Measurements from ENCODE around the gene SEPTIN6.

SEPTIN6 gene

GRCh38 chrX:119693040-119693995 is at the start of gene SEPTIN6:
TSS of gene SEPTIN6 (minus strand) at chrX:119693168. CDS start at chrX:119693105, 63 bp downstream.
- H3K4me3 ChIP-seq (ENCODE audit: low read depth, low read length): peak within 1 kb of the TSS; percentile 63
- TF ChIP-seq, protein P1, sequence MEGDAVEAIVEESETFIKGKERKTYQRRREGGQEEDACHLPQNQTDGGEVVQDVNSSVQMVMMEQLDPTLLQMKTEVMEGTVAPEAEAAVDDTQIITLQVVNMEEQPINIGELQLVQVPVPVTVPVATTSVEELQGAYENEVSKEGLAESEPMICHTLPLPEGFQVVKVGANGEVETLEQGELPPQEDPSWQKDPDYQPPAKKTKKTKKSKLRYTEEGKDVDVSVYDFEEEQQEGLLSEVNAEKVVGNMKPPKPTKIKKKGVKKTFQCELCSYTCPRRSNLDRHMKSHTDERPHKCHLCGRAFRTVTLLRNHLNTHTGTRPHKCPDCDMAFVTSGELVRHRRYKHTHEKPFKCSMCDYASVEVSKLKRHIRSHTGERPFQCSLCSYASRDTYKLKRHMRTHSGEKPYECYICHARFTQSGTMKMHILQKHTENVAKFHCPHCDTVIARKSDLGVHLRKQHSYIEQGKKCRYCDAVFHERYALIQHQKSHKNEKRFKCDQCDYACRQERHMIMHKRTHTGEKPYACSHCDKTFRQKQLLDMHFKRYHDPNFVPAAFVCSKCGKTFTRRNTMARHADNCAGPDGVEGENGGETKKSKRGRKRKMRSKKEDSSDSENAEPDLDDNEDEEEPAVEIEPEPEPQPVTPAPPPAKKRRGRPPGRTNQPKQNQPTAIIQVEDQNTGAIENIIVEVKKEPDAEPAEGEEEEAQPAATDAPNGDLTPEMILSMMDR (IDR thresholded peaks at IDR 0.05; ENCODE audit: low read depth, low read length): no peak
- DNase-seq (ENCODE audit: low read depth, low spot score): peak; percentile 75
- in situ Hi-C loops (cut with HindIII; ENCODE audit: low sequenced_read_pairs): no loop called here

- no peak for DNase-seq (ENCODE audit: low read depth, low spot score)
- in situ Hi-C loops (cut with HindIII; ENCODE audit: low sequenced_read_pairs): no loop called here
- no peak overlapping the region for H3K4me3 ChIP-seq (ENCODE audit: low read depth, low read length)
- TF ChIP-seq, protein P1 (IDR thresholded peaks at IDR 0.05; ENCODE audit: low read depth, low read length): no peak
Observed at GRCh38 chrX:119738742-119739141, 45.8 kb upstream of the SEPTIN6 start.

DNA sequence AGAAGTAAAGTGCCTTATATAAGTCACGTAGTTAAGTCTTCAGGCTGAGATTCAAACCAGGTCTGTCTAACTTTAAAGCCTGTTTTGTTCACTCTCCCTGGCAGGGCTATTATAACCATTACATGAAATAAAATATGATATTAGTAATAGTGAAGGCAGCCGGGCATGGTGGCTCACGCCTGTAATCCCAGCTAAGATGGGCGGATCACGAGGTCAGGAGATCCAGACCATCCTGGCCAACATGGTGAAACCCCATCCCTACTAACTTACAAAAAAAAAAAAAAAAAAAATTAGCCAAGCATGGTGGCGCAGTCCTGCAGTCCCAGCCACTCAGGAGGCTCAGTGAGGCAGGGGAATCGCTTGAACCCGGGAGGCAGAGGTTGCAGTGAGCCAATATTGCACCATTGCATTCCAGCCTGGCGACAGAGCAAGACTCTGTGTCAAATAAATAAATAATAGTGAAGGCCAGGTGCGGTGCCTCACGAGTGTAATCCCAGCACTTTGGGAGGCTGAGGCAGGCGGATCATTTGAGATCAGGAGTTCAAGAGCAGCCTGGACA is 43.3 kb upstream of the SEPTIN6 start:
- TF ChIP-seq, protein P1 (IDR thresholded peaks at IDR 0.05; ENCODE audit: low read depth, low read length): no peak
- DNase-seq (ENCODE audit: low read depth, low spot score): no peak
- H3K4me3 ChIP-seq (ENCODE audit: low read depth, low read length): no peak overlapping the region
- in situ Hi-C loops (cut with HindIII; ENCODE audit: low sequenced_read_pairs): no loop called here

DNA sequence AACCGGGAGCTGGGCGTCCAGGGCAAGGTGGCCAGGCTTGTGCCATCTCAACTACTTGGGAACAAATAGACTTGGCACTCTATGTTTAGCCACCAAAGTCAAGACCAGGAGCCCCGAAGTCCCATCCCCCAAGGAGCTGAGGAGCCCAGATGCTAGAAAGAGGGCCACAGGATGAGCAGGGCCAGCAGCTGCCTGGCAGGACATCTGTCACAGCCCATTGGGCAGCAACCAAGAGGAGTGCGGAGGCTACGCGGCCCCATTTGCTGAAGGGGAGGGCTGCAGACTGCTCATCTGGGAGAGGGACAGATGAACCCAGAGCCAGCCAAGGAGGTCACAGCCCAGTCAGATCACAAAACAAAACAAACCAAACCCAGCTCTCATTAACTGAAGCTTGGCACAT is 42.5 kb upstream of the SEPTIN6 start:
- TF ChIP-seq, protein P1 (IDR thresholded peaks at IDR 0.05; ENCODE audit: low read depth, low read length): no peak
- in situ Hi-C loops (cut with HindIII; ENCODE audit: low sequenced_read_pairs): no loop called here
- no peak overlapping the region for H3K4me3 ChIP-seq (ENCODE audit: low read depth, low read length)
- DNase-seq (ENCODE audit: low read depth, low spot score): no peak

- TF ChIP-seq, protein P1 (IDR thresholded peaks at IDR 0.05; ENCODE audit: low read depth, low read length): no peak
- in situ Hi-C loops (cut with HindIII; ENCODE audit: low sequenced_read_pairs): no loop called here
- no peak for DNase-seq (ENCODE audit: low read depth, low spot score)
- H3K4me3 ChIP-seq (ENCODE audit: low read depth, low read length): no peak overlapping the region
Observed at GRCh38 chrX:119734897-119735339, 42.0 kb upstream of the SEPTIN6 start.

GRCh38 chrX:119729408-119730201 is 36.6 kb upstream of the SEPTIN6 start:
- in situ Hi-C loops (cut with HindIII; ENCODE audit: low sequenced_read_pairs): no loop called here
- DNase-seq (ENCODE audit: low read depth, low spot score): peak; percentile 58

More at GRCh38 chrX:119729408-119730201, 36.6 kb upstream of the SEPTIN6 start:
- no peak overlapping the region for H3K4me3 ChIP-seq (ENCODE audit: low read depth, low read length)
- TF ChIP-seq, protein P1 (IDR thresholded peaks at IDR 0.05; ENCODE audit: low read depth, low read length): peak; percentile 63
